ENCODE measurements around the gene CCDC14.

The CCDC14 gene

GRCh38 chr3:123951522-123952447 lies 9.2 kb downstream of the CCDC14 start:
- H3K9me3 ChIP-seq (ENCODE audit: insufficient read depth, low read length) = no peaks in the 10 kb centered on the region
- H3K27me3 ChIP-seq (ENCODE audit: insufficient read depth, insufficient read length) = no peaks in the 10 kb centered on the region
- no peaks in the 10 kb centered on the region for H3K4me1 ChIP-seq (ENCODE audit: insufficient read depth, insufficient read length)
- no peak overlapping the region for H3K4me3 ChIP-seq (ENCODE audit: insufficient read length, low read depth)
- H3K9ac ChIP-seq (ENCODE audit: insufficient read length, low read depth) = no peak overlapping the region
- DNase-seq (ENCODE audit: low read depth, low spot score) = no peak
- peaks cover 90% of the 10 kb centered on the region for H3K36me3 ChIP-seq (ENCODE audit: insufficient read depth, insufficient read length, low read length)
- TF ChIP-seq YY1 (IDR thresholded peaks at IDR 0.05; ENCODE audit: insufficient read depth, insufficient read length) (no peak), ZNF274 (IDR thresholded peaks at IDR 0.05; ENCODE audit: low read depth, low read length) (no peak), SUZ12 (IDR thresholded peaks at IDR 0.05; ENCODE audit: extremely low read depth, insufficient read depth, insufficient read length) (no peak)

GRCh38 chr3:123949641-123950040 lies 11.4 kb downstream of the CCDC14 start:
- no peaks in the 10 kb centered on the region for H3K27me3 ChIP-seq (ENCODE audit: insufficient read depth, insufficient read length)
- no peaks in the 10 kb centered on the region for H3K9me3 ChIP-seq (ENCODE audit: insufficient read depth, low read length)
- TF ChIP-seq SUZ12 (IDR thresholded peaks at IDR 0.05; ENCODE audit: extremely low read depth, insufficient read depth, insufficient read length) = no peak
- TF ChIP-seq YY1 (IDR thresholded peaks at IDR 0.05; ENCODE audit: insufficient read depth, insufficient read length) = no peak
- TF ChIP-seq ZNF274 (IDR thresholded peaks at IDR 0.05; ENCODE audit: low read depth, low read length) = no peak
- H3K9ac ChIP-seq (ENCODE audit: insufficient read length, low read depth) = no peak overlapping the region
- no peak overlapping the region for H3K4me3 ChIP-seq (ENCODE audit: insufficient read length, low read depth)
- peaks cover 85% of the 10 kb centered on the region for H3K36me3 ChIP-seq (ENCODE audit: insufficient read depth, insufficient read length, low read length)
- H3K4me1 ChIP-seq (ENCODE audit: insufficient read depth, insufficient read length) = no peaks in the 10 kb centered on the region
- no peak for DNase-seq (ENCODE audit: low read depth, low spot score)

GRCh38 chr3:123948449-123948848 lies 12.6 kb downstream of the CCDC14 start:
- TF ChIP-seq ZNF274 (IDR thresholded peaks at IDR 0.05; ENCODE audit: low read depth, low read length) = no peak
- TF ChIP-seq YY1 (IDR thresholded peaks at IDR 0.05; ENCODE audit: insufficient read depth, insufficient read length) = no peak
- no peak for TF ChIP-seq SUZ12 (IDR thresholded peaks at IDR 0.05; ENCODE audit: extremely low read depth, insufficient read depth, insufficient read length)
- Histone ChIP-seq H3K9me3 (ENCODE audit: insufficient read depth, low read length) (no peaks in the 10 kb centered on the region), H3K4me1 (ENCODE audit: insufficient read depth, insufficient read length) (no peaks in the 10 kb centered on the region), H3K27me3 (ENCODE audit: insufficient read depth, insufficient read length) (no peaks in the 10 kb centered on the region), H3K36me3 (ENCODE audit: insufficient read depth, insufficient read length, low read length) (peaks cover 87% of the 10 kb centered on the region), H3K9ac (ENCODE audit: insufficient read length, low read depth) (no peak overlapping the region), H3K4me3 (ENCODE audit: insufficient read length, low read depth) (no peak overlapping the region)
- no peak for DNase-seq (ENCODE audit: low read depth, low spot score)

- no peak for DNase-seq (ENCODE audit: low read depth, low spot score)
- Histone ChIP-seq H3K27me3 (ENCODE audit: insufficient read depth, insufficient read length) (no peaks in the 10 kb centered on the region), H3K4me3 (ENCODE audit: insufficient read length, low read depth) (no peak overlapping the region), H3K36me3 (ENCODE audit: insufficient read depth, insufficient read length, low read length) (peaks cover 86% of the 10 kb centered on the region), H3K9me3 (ENCODE audit: insufficient read depth, low read length) (no peaks in the 10 kb centered on the region), H3K4me1 (ENCODE audit: insufficient read depth, insufficient read length) (no peaks in the 10 kb centered on the region), H3K9ac (ENCODE audit: insufficient read length, low read depth) (no peak overlapping the region)
- no peak for TF ChIP-seq SUZ12 (IDR thresholded peaks at IDR 0.05; ENCODE audit: extremely low read depth, insufficient read depth, insufficient read length)
- TF ChIP-seq YY1 (IDR thresholded peaks at IDR 0.05; ENCODE audit: insufficient read depth, insufficient read length) = no peak
- TF ChIP-seq ZNF274 (IDR thresholded peaks at IDR 0.05; ENCODE audit: low read depth, low read length) = no peak
Measured at GRCh38 chr3:123947482-123947881, 13.5 kb downstream of the CCDC14 start.

- Histone ChIP-seq H3K9ac (ENCODE audit: insufficient read length, low read depth) (no peak overlapping the region), H3K36me3 (ENCODE audit: insufficient read depth, insufficient read length, low read length) (peaks cover 79% of the 10 kb centered on the region), H3K9me3 (ENCODE audit: insufficient read depth, low read length) (no peaks in the 10 kb centered on the region), H3K4me3 (ENCODE audit: insufficient read length, low read depth) (no peak overlapping the region), H3K27me3 (ENCODE audit: insufficient read depth, insufficient read length) (no peaks in the 10 kb centered on the region), H3K4me1 (ENCODE audit: insufficient read depth, insufficient read length) (no peaks in the 10 kb centered on the region)
- no peak for DNase-seq (ENCODE audit: low read depth, low spot score)
- TF ChIP-seq YY1 (IDR thresholded peaks at IDR 0.05; ENCODE audit: insufficient read depth, insufficient read length) (no peak), SUZ12 (IDR thresholded peaks at IDR 0.05; ENCODE audit: extremely low read depth, insufficient read depth, insufficient read length) (no peak), ZNF274 (IDR thresholded peaks at IDR 0.05; ENCODE audit: low read depth, low read length) (no peak)
Measured at GRCh38 chr3:123941542-123941941, 19.5 kb downstream of the CCDC14 start.

- peaks cover 81% of the 10 kb centered on the region for H3K36me3 ChIP-seq (ENCODE audit: insufficient read depth, insufficient read length, low read length)
Measured at GRCh38 chr3:123941121-123941520, 19.9 kb downstream of the CCDC14 start.

DNA sequence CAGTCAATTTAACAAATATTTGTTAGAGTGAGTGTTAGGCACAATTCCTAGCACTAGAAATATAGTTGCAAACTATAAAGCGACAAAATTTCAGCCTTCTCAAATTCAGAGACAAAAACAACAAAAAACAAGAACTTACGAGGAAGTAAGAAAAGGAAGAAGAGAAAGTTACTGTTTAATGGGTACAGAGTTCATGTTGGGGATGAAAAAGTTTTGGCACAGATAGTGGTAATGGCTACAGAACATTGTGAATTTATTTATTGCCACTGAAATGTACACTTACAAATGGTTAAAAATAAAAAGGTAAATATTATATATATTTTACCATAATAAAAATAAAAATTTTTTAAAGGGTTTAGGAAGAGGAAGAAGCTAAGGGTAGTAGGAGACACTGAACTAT lies 21.3 kb downstream of the CCDC14 start:
- Histone ChIP-seq H3K36me3 (ENCODE audit: insufficient read depth, insufficient read length, low read length) (peaks cover 68% of the 10 kb centered on the region), H3K9ac (ENCODE audit: insufficient read length, low read depth) (no peak overlapping the region), H3K9me3 (ENCODE audit: insufficient read depth, low read length) (no peaks in the 10 kb centered on the region), H3K4me1 (ENCODE audit: insufficient read depth, insufficient read length) (no peaks in the 10 kb centered on the region), H3K27me3 (ENCODE audit: insufficient read depth, insufficient read length) (no peaks in the 10 kb centered on the region), H3K4me3 (ENCODE audit: insufficient read length, low read depth) (no peak overlapping the region)
- DNase-seq (ENCODE audit: low read depth, low spot score) = no peak
- TF ChIP-seq ZNF274 (IDR thresholded peaks at IDR 0.05; ENCODE audit: low read depth, low read length) = no peak
- no peak for TF ChIP-seq YY1 (IDR thresholded peaks at IDR 0.05; ENCODE audit: insufficient read depth, insufficient read length)
- no peak for TF ChIP-seq SUZ12 (IDR thresholded peaks at IDR 0.05; ENCODE audit: extremely low read depth, insufficient read depth, insufficient read length)

More at GRCh38 chr3:123941121-123941520, 19.9 kb downstream of the CCDC14 start:
- Histone ChIP-seq H3K4me3 (ENCODE audit: insufficient read length, low read depth) (no peak overlapping the region), H3K9me3 (ENCODE audit: insufficient read depth, low read length) (no peaks in the 10 kb centered on the region), H3K4me1 (ENCODE audit: insufficient read depth, insufficient read length) (no peaks in the 10 kb centered on the region), H3K9ac (ENCODE audit: insufficient read length, low read depth) (no peak overlapping the region), H3K27me3 (ENCODE audit: insufficient read depth, insufficient read length) (no peaks in the 10 kb centered on the region)
- no peak for TF ChIP-seq ZNF274 (IDR thresholded peaks at IDR 0.05; ENCODE audit: low read depth, low read length)
- no peak for TF ChIP-seq YY1 (IDR thresholded peaks at IDR 0.05; ENCODE audit: insufficient read depth, insufficient read length)
- TF ChIP-seq SUZ12 (IDR thresholded peaks at IDR 0.05; ENCODE audit: extremely low read depth, insufficient read depth, insufficient read length) = no peak
- DNase-seq (ENCODE audit: low read depth, low spot score) = no peak
